ENCODE data around the gene ZNF19.
A peak's percentile ranks its signal among the peaks of the same experiment; 100 is the strongest.

- TF ChIP-seq, protein P1, sequence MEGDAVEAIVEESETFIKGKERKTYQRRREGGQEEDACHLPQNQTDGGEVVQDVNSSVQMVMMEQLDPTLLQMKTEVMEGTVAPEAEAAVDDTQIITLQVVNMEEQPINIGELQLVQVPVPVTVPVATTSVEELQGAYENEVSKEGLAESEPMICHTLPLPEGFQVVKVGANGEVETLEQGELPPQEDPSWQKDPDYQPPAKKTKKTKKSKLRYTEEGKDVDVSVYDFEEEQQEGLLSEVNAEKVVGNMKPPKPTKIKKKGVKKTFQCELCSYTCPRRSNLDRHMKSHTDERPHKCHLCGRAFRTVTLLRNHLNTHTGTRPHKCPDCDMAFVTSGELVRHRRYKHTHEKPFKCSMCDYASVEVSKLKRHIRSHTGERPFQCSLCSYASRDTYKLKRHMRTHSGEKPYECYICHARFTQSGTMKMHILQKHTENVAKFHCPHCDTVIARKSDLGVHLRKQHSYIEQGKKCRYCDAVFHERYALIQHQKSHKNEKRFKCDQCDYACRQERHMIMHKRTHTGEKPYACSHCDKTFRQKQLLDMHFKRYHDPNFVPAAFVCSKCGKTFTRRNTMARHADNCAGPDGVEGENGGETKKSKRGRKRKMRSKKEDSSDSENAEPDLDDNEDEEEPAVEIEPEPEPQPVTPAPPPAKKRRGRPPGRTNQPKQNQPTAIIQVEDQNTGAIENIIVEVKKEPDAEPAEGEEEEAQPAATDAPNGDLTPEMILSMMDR (IDR thresholded peaks at IDR 0.05), result peak in 1 of 3 experiments; percentile 35
- TF ChIP-seq POLR2A (IDR thresholded peaks at IDR 0.05; ENCODE audit: low read depth) (peak; percentile 63), POLR2AphosphoS5 (IDR thresholded peaks at IDR 0.05) (peak; percentile 98)
Observed at GRCh38 chr16:71461686-71462648, 27.2 kb downstream of the ZNF19 start, which contains the start of gene ZNF23.

All from esophagus muscularis mucosa (tissue), 3 donors.